GM06990 (cell line): ENCODE results near the gene ANK2.

Experiments used
- DNase-seq: peaks from one replicate; pipeline ENCODE4 v3.0.0-alpha.2; 2011; ENCODE audit not compliant: insufficient read length; ENCODE audit errors: extremely low read depth
- H3K27me3 ChIP-seq: replicated peaks from 2 replicates; pipeline ENCODE4 v1.6.0; 2011; ENCODE audit warnings: low read length; ENCODE audit not compliant: control insufficient read depth, insufficient read depth
- H3K36me3 ChIP-seq: 2 replicates; pipeline ENCODE4 v1.5.1; 2011; ENCODE audit warnings: low read length; ENCODE audit not compliant: control insufficient read depth, insufficient read depth
- H3K4me3 ChIP-seq: replicated peaks from 2 replicates; pipeline ENCODE4 v1.5.1; 2011; ENCODE audit warnings: low read depth, mild to moderate bottlenecking, control low read depth, low read length
- TF ChIP-seq, protein P1 (sequence below): IDR thresholded peaks from 2 replicates; pipeline ENCODE4 v1.5.1; 2011; ENCODE audit warnings: low read length, control low read depth, mild to moderate bottlenecking, inconsistent platforms; ENCODE audit not compliant: insufficient read depth, poor library complexity, severe bottlenecking

The ANK2 gene

DNA sequence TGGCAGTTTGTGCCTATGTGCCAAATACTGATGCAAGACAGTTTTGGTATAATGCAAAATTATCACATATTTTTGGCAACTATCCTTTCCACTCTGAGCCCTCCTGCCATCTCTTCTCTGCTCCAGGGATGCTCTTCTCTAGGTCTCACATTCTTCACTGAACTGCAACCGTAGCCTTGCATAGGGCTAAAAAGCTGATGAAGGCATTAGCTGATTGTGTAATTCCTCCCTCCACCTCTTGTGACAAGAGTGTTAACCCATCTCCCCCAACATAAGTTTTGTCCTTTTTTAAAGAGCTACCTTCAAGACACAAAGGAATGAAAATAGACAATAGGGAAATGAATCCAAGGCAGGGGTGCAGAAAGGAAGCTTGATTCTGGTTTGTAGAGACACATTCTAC is 33.1 kb upstream of the ANK2 start:
- no peaks in the 10 kb centered on the region for H3K27me3 ChIP-seq
- H3K36me3 ChIP-seq = no peaks in the 10 kb centered on the region
- no peak for DNase-seq
- no peak overlapping the region for H3K4me3 ChIP-seq
- TF ChIP-seq, protein P1, sequence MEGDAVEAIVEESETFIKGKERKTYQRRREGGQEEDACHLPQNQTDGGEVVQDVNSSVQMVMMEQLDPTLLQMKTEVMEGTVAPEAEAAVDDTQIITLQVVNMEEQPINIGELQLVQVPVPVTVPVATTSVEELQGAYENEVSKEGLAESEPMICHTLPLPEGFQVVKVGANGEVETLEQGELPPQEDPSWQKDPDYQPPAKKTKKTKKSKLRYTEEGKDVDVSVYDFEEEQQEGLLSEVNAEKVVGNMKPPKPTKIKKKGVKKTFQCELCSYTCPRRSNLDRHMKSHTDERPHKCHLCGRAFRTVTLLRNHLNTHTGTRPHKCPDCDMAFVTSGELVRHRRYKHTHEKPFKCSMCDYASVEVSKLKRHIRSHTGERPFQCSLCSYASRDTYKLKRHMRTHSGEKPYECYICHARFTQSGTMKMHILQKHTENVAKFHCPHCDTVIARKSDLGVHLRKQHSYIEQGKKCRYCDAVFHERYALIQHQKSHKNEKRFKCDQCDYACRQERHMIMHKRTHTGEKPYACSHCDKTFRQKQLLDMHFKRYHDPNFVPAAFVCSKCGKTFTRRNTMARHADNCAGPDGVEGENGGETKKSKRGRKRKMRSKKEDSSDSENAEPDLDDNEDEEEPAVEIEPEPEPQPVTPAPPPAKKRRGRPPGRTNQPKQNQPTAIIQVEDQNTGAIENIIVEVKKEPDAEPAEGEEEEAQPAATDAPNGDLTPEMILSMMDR = no peak

DNA sequence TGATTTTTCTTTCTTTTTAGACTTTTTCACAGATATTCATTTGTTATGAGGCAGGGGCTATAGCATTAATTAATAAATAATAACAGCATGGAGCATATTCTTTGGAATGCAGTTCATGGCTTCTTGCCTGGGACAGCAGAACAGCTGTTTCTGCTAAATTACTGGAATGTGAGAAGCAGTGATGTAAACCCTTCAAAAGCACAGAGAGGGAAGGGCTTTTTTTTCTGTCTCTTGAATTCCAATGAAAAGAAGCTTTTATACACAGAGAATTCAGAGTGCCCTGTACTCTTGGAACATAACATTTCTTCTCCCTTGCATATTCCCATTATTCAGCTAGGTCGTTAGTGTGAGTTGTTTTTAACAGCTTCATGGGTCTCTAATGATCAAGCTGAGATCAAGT is 28.5 kb upstream of the ANK2 start:
- Histone ChIP-seq H3K36me3 (no peaks in the 10 kb centered on the region), H3K4me3 (no peak overlapping the region), H3K27me3 (no peaks in the 10 kb centered on the region)
- no peak for DNase-seq
- TF ChIP-seq, protein P1 = no peak

GRCh38 chr4:113024388-113024787 is 25.1 kb upstream of the ANK2 start:
- TF ChIP-seq, protein P1 = no peak
- H3K27me3 ChIP-seq = no peaks in the 10 kb centered on the region
- no peaks in the 10 kb centered on the region for H3K36me3 ChIP-seq
- H3K4me3 ChIP-seq = no peak overlapping the region
- no peak for DNase-seq

- TF ChIP-seq, protein P1 = no peak
- no peaks in the 10 kb centered on the region for H3K36me3 ChIP-seq
- H3K27me3 ChIP-seq = no peaks in the 10 kb centered on the region
- H3K4me3 ChIP-seq = no peak overlapping the region
- no peak for DNase-seq
Measured at GRCh38 chr4:113025416-113025815, 24.0 kb upstream of the ANK2 start.

DNA sequence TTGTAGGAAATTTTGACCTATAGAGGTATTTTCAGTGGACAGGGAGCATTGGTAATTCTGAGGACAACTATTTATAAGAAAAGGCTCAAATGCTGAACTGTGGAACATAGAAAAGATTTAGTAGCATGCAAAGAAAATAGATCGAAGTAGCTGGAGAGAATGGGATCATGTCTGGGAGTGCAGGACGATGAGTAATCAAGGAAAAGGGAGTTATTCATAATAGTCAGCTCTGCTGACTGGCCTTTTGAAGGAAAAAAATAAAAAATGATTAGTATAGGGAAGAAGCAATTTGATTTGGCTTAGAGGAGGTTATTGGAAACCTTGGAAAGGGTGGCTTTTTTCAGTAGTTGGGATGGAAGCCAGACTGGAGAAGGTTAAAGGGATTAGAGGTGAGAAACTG is 22.9 kb upstream of the ANK2 start:
- Histone ChIP-seq H3K4me3 (no peak overlapping the region), H3K36me3 (no peaks in the 10 kb centered on the region), H3K27me3 (no peaks in the 10 kb centered on the region)
- TF ChIP-seq, protein P1 = no peak
- DNase-seq = no peak

- H3K27me3 ChIP-seq = no peaks in the 10 kb centered on the region
- no peak for DNase-seq
- TF ChIP-seq, protein P1 = no peak
- H3K4me3 ChIP-seq = no peak overlapping the region
- H3K36me3 ChIP-seq = no peaks in the 10 kb centered on the region
Measured at GRCh38 chr4:113028074-113028473, 21.4 kb upstream of the ANK2 start.
